ENCODE data around the gene SUGCT. TPM values are rescaled to one million over a fixed set of nuclear protein-coding genes. Genes with fewer than 3 reads are reported as not detected.
"Not testable (repeated sequence)": the region's sequence is repeated elsewhere in the genome, so short reads cannot be mapped to it uniquely, and the experiment has no call there.

SUGCT gene
- total and polyA plus RNA-seq, 2 of the 8 experiments (the other 6 are each of a cell fraction or from before 2014, with no cell fraction given), result 2.8 to 5.4 TPM

- CTCF ChIA-PET (ENCODE audit: partially characterized antibody), result interaction anchor here (0.7 to 1.2 kb wide), 2 partner anchors 10 to 26 kb away, joined by 3 read pairs; no protein-coding TSS in a partner anchor
- DNase-seq (ENCODE audit: low read depth in 1 of 2, low spot score in 2 of 2); H3K14ac ChIP-seq (ENCODE audit: insufficient read length); FAIRE-seq; H3K36me3 ChIP-seq (ENCODE audit: control insufficient read depth in 2 of 4, insufficient read depth in 4 of 4, low read length in 3 of 4); H3K4ac ChIP-seq (replicated peaks; ENCODE audit: insufficient read length, low read depth, low read length); H3K9me3 ChIP-seq (ENCODE audit: insufficient read depth in 2 of 2, low read depth in 1 of 2, low read length in 1 of 2); H2AK5ac ChIP-seq (ENCODE audit: low read depth, low read length); POLR2A ChIA-PET (ENCODE audit: partially characterized antibody); H3K79me2 ChIP-seq (ENCODE audit: control insufficient read depth in 1 of 2, insufficient read depth in 2 of 2, low read length in 2 of 2); H3K23me2 ChIP-seq (ENCODE audit: low read depth, low read length); H3K56ac ChIP-seq (replicated peaks; ENCODE audit: insufficient read length, low read depth, low read length); H3K18ac ChIP-seq (ENCODE audit: extremely low read depth, low read length); H4K8ac ChIP-seq (ENCODE audit: extremely low read depth, insufficient read depth, low read length); H3K27me3 ChIP-seq (replicated peaks in 1 of 4; ENCODE audit: control insufficient read depth in 3 of 4, extremely low read depth in 1 of 4, insufficient read depth in 3 of 4, low read length in 3 of 4); H2AFZ ChIP-seq (ENCODE audit: low read length); H2BK12ac ChIP-seq (ENCODE audit: low read depth, low read length); H2BK20ac ChIP-seq (ENCODE audit: low read length); H3K4me2 ChIP-seq (ENCODE audit: insufficient read depth in 1 of 2, low read depth in 2 of 2, low read length in 2 of 2); H4K91ac ChIP-seq (replicated peaks; ENCODE audit: insufficient read length, low read length); H2BK15ac ChIP-seq (ENCODE audit: low read length); H3K4me1 ChIP-seq (replicated peaks in 1 of 4; ENCODE audit: control insufficient read depth in 3 of 4, insufficient read depth in 4 of 4, low read length in 3 of 4); H2BK120ac ChIP-seq (replicated peaks; ENCODE audit: low read depth, low read length); H4K20me1 ChIP-seq (replicated peaks in 1 of 2; ENCODE audit: control insufficient read depth in 1 of 2, insufficient read depth in 2 of 2, low read length in 2 of 2); H3K23ac ChIP-seq (ENCODE audit: insufficient read length); H3K79me1 ChIP-seq (ENCODE audit: low read depth, low read length); H4K5ac ChIP-seq (ENCODE audit: insufficient read length, low read depth, low read length); H3K4me3 ChIP-seq (ENCODE audit: extremely low read depth in 1 of 4, insufficient read depth in 2 of 4, low read depth in 3 of 4, low read length in 4 of 4); H3K9ac ChIP-seq (replicated peaks in 1 of 4; ENCODE audit: extremely low read depth in 1 of 4, low read depth in 3 of 4, low read length in 3 of 4); H2BK5ac ChIP-seq (ENCODE audit: low read depth, low read length); H3K27ac ChIP-seq (ENCODE audit: low read depth, low read length): not testable (repeated sequence)
- WGBS, 2 experiments (ENCODE audit: extremely low coverage in 1 of 2, insufficient coverage in 1 of 2, insufficient read length in 1 of 2, insufficient replicate concordance in 2 of 2, low coverage in 1 of 2, low lambda C conversion rate in 2 of 2, missing lambda C conversion rate in 1 of 2), result 97% methylated on average over 13 of the region's 13 CpGs; no CpG with 5 or more reads in 1 of the 2 experiments
Measured at GRCh38 chr7:40173121-40173520, 38.3 kb downstream of the SUGCT start.

DNA sequence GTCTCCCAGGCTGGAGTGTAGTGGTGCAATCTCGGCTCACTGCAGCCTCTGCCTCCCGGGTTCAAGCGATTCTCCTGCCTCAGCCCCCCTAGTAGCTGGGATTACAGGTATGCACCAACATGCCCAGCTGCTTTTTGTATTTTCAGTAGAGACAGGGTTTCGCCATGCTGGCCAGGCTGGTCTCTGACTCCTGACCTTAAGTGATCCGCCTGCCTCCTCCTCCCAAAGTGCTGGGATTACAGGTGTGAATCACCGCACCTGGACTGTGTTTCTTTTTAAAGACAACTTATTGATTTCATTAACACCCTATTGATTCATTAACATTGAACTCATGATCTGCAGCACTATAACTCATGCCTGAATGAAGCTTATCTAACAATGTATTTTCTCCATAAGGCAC lies 40.5 kb downstream of the SUGCT start:
- H3K4me2 ChIP-seq (ENCODE audit: insufficient read depth in 1 of 2, low read depth in 2 of 2, low read length in 2 of 2); H3K4me3 ChIP-seq (ENCODE audit: extremely low read depth in 1 of 4, insufficient read depth in 2 of 4, low read depth in 3 of 4, low read length in 4 of 4); H3K27ac ChIP-seq (ENCODE audit: low read depth, low read length); H3K36me3 ChIP-seq (ENCODE audit: control insufficient read depth in 2 of 4, insufficient read depth in 4 of 4, low read length in 3 of 4); H3K79me2 ChIP-seq (ENCODE audit: control insufficient read depth in 1 of 2, insufficient read depth in 2 of 2, low read length in 2 of 2); H3K18ac ChIP-seq (ENCODE audit: extremely low read depth, low read length); H3K4ac ChIP-seq (replicated peaks; ENCODE audit: insufficient read length, low read depth, low read length); H3K27me3 ChIP-seq (replicated peaks in 1 of 4; ENCODE audit: control insufficient read depth in 3 of 4, extremely low read depth in 1 of 4, insufficient read depth in 3 of 4, low read length in 3 of 4); POLR2A ChIA-PET (ENCODE audit: partially characterized antibody); H3K4me1 ChIP-seq (replicated peaks in 1 of 4; ENCODE audit: control insufficient read depth in 3 of 4, insufficient read depth in 4 of 4, low read length in 3 of 4); H3K14ac ChIP-seq (ENCODE audit: insufficient read length); H4K8ac ChIP-seq (ENCODE audit: extremely low read depth, insufficient read depth, low read length); H3K79me1 ChIP-seq (ENCODE audit: low read depth, low read length); FAIRE-seq; H4K20me1 ChIP-seq (replicated peaks in 1 of 2; ENCODE audit: control insufficient read depth in 1 of 2, insufficient read depth in 2 of 2, low read length in 2 of 2); H2BK120ac ChIP-seq (replicated peaks; ENCODE audit: low read depth, low read length); H2BK20ac ChIP-seq (ENCODE audit: low read length); H3K9me3 ChIP-seq (ENCODE audit: insufficient read depth in 2 of 2, low read depth in 1 of 2, low read length in 1 of 2); H2AFZ ChIP-seq (ENCODE audit: low read length); H4K5ac ChIP-seq (ENCODE audit: insufficient read length, low read depth, low read length); H2BK15ac ChIP-seq (ENCODE audit: low read length); H2BK12ac ChIP-seq (ENCODE audit: low read depth, low read length); H3K23ac ChIP-seq (ENCODE audit: insufficient read length); H2AK5ac ChIP-seq (ENCODE audit: low read depth, low read length); H4K91ac ChIP-seq (replicated peaks; ENCODE audit: insufficient read length, low read length); H3K56ac ChIP-seq (replicated peaks; ENCODE audit: insufficient read length, low read depth, low read length); H2BK5ac ChIP-seq (ENCODE audit: low read depth, low read length); H3K9ac ChIP-seq (replicated peaks in 1 of 4; ENCODE audit: extremely low read depth in 1 of 4, low read depth in 3 of 4, low read length in 3 of 4); H3K23me2 ChIP-seq (ENCODE audit: low read depth, low read length): not testable (repeated sequence)
- WGBS, 2 experiments (ENCODE audit: extremely low coverage in 1 of 2, insufficient coverage in 1 of 2, insufficient read length in 1 of 2, insufficient replicate concordance in 2 of 2, low coverage in 1 of 2, low lambda C conversion rate in 2 of 2, missing lambda C conversion rate in 1 of 2), result 89% methylated on average over 6 of the region's 6 CpGs; no CpG with 5 or more reads in 1 of the 2 experiments
- CTCF ChIA-PET (ENCODE audit: partially characterized antibody), result interaction anchor here (0.6 to 1.5 kb wide), 2 partner anchors 40 to 64 kb away, joined by 3 read pairs; partner anchors contain the start of genes MPLKIP and SUGCT
- peak in 1 of 2 experiments; percentile 22 for DNase-seq (ENCODE audit: low read depth in 1 of 2, low spot score in 2 of 2)
